ENCODE measurements around the gene NPHP1.

The NPHP1 gene

GRCh38 chr2:110149330-110150220 lies 55.2 kb downstream of the NPHP1 start:
- no peak for TF ChIP-seq CTCF (IDR thresholded peaks at IDR 0.05; ENCODE audit: low read depth, low read length, missing control alignments)
- H3K4me3 ChIP-seq (ENCODE audit: low read depth, low read length), result no peak overlapping the region
- H3K27ac ChIP-seq, result peak overlapping the region; percentile 80
- H3K27me3 ChIP-seq (replicated peaks), result no peaks in the 10 kb centered on the region
- no peaks in the 10 kb centered on the region for H3K36me3 ChIP-seq (replicated peaks)
- peak; percentile 93 for DNase-seq
- in situ Hi-C loops (cut with HindIII; ENCODE audit: low pct_ligation_motif_present, low sequenced_read_pairs), result no loop called here

- TF ChIP-seq CTCF (IDR thresholded peaks at IDR 0.05; ENCODE audit: low read depth, low read length, missing control alignments), result no peak
- in situ Hi-C loops (cut with HindIII; ENCODE audit: low pct_ligation_motif_present, low sequenced_read_pairs), result no loop called here
- Histone ChIP-seq H3K4me3 (ENCODE audit: low read depth, low read length) (no peak overlapping the region), H3K36me3 (replicated peaks) (no peaks in the 10 kb centered on the region), H3K27ac (no peak overlapping the region), H3K27me3 (replicated peaks) (no peaks in the 10 kb centered on the region)
- no peak for DNase-seq
Observed at GRCh38 chr2:110146945-110147332, 57.9 kb downstream of the NPHP1 start.

GRCh38 chr2:110146183-110146944 lies 58.4 kb downstream of the NPHP1 start:
- TF ChIP-seq CTCF (IDR thresholded peaks at IDR 0.05; ENCODE audit: low read depth, low read length, missing control alignments), result no peak
- no peak for DNase-seq
- Histone ChIP-seq H3K27ac (no peak overlapping the region), H3K4me3 (ENCODE audit: low read depth, low read length) (no peak overlapping the region), H3K27me3 (replicated peaks) (no peaks in the 10 kb centered on the region), H3K36me3 (replicated peaks) (no peaks in the 10 kb centered on the region)
- in situ Hi-C loops (cut with HindIII; ENCODE audit: low pct_ligation_motif_present, low sequenced_read_pairs), result no loop called here

- no peak for DNase-seq
- TF ChIP-seq CTCF (IDR thresholded peaks at IDR 0.05; ENCODE audit: low read depth, low read length, missing control alignments), result no peak
- Histone ChIP-seq H3K4me3 (ENCODE audit: low read depth, low read length) (no peak overlapping the region), H3K27ac (no peak overlapping the region), H3K36me3 (replicated peaks) (no peaks in the 10 kb centered on the region), H3K27me3 (replicated peaks) (no peaks in the 10 kb centered on the region)
- in situ Hi-C loops (cut with HindIII; ENCODE audit: low pct_ligation_motif_present, low sequenced_read_pairs), result no loop called here
Observed at GRCh38 chr2:110143982-110144381, 60.8 kb downstream of the NPHP1 start.

- Histone ChIP-seq H3K4me3 (ENCODE audit: low read depth, low read length) (no peak overlapping the region), H3K27ac (no peak overlapping the region), H3K36me3 (replicated peaks) (no peaks in the 10 kb centered on the region), H3K27me3 (replicated peaks) (no peaks in the 10 kb centered on the region)
- no peak for TF ChIP-seq CTCF (IDR thresholded peaks at IDR 0.05; ENCODE audit: low read depth, low read length, missing control alignments)
- in situ Hi-C loops (cut with HindIII; ENCODE audit: low pct_ligation_motif_present, low sequenced_read_pairs), result no loop called here
- no peak for DNase-seq
Observed at GRCh38 chr2:110140401-110140800, 64.4 kb downstream of the NPHP1 start.

All from brain microvascular endothelial cell (primary cell).